HG03280 (cell line): ENCODE results near the gene ARSA.

Experiments used
- ATAC-seq: cut with Tn5 transposase; IDR thresholded peaks from one replicate; pipeline ENCODE4 v1.9.1; 2021; ENCODE audit warnings: mild to moderate bottlenecking, moderate library complexity; ENCODE audit not compliant: unreplicated experiment

The ARSA gene

DNA sequence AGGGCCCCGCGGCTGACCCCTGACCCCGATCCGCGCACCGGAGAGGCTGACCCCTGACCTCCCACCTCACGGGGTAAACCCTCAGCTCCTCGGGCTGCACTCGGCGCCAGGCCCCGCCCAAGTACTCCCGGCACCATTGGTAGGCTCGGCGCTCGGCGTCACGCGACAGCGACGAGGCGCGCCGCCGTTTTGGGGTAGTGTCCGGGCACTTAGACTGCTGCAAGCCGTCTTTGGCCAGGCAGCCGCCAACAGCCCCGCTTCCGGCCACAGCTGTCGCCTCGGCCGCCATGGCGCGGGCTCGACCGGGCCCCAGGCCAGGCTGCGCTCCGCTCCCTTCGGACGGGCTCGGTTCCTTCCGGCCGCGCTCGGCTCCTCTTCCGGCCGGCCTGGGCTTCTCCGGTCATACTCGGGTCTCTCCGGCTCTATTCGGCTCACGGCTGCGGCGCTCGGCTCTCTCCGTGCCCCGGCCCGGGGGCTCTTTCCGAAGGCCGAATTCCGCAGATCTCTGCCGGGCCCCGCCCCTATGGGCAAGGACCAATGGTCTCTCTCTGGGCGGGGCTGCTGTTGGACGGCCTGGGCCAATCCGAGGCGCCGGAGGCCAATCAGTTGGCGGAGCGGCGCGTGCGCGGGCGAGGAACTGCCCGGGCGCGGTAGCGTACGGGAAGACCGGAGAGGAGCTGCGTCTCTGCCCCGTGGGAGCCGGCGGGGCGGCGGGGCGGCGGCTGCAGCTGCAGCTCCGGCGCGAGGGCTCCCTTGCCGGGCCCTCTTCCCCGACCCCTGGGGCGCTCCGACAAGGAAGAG lies 45.3 kb downstream of the ARSA start, which contains the start of gene CHKB:
Gene CHKB, minus strand, starts transcription at position 357 of the 801 bp plus-strand sequence. Its CDS starts 68 bp downstream, at position 289.
- ATAC-seq, result peak; percentile 90

- no peak for ATAC-seq
Measured at GRCh38 chr22:50581950-50582492, 45.9 kb downstream of the ARSA start.

DNA sequence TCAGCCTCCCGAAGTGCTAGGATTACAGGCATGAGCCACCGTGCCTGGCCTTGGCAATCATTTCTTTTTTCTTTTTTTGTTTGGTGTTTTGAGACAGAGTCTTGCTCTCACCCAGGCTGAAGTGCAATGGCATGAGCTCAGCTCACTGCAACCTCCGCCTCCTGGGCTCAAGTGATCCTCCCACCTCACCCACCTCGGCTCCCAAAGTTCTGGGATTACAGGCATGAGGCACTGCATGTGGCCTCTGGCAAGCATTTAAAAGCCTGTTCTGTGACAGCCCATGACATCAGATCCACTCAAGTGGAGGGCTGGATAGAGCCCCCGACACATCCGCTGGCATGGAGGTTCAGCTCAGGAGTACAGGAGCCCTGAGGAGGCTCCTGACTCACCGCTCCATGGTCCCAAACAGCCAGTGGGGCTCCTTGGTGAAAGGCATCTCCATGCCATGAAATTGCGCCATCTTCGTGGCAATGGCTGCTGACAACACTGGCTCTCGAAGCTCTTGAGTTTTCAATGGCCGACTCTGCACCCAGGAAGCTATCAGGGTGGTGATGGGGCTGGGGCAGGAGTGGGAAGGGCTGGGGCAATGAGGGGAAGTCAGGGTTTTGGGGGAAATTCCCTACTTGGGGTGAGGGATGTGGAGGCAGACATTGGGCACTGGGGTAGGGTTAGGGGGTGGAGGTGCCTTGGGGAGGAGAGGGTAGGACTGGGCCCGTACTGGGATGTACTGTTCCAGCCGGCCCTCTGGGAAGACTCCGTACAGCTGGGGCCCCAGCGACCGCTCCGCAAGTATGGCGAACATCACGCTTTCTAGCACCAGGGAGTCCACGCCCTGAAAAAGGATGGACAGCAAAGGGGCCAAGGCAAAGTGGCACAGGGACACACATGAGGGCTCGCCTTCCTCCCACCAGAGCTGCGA lies 46.7 kb downstream of the ARSA start:
- no peak for ATAC-seq

GRCh38 chr22:50579752-50580151 lies 48.2 kb downstream of the ARSA start:
- no peak for ATAC-seq

GRCh38 chr22:50578776-50579310 lies 49.1 kb downstream of the ARSA start:
- ATAC-seq, result no peak

DNA sequence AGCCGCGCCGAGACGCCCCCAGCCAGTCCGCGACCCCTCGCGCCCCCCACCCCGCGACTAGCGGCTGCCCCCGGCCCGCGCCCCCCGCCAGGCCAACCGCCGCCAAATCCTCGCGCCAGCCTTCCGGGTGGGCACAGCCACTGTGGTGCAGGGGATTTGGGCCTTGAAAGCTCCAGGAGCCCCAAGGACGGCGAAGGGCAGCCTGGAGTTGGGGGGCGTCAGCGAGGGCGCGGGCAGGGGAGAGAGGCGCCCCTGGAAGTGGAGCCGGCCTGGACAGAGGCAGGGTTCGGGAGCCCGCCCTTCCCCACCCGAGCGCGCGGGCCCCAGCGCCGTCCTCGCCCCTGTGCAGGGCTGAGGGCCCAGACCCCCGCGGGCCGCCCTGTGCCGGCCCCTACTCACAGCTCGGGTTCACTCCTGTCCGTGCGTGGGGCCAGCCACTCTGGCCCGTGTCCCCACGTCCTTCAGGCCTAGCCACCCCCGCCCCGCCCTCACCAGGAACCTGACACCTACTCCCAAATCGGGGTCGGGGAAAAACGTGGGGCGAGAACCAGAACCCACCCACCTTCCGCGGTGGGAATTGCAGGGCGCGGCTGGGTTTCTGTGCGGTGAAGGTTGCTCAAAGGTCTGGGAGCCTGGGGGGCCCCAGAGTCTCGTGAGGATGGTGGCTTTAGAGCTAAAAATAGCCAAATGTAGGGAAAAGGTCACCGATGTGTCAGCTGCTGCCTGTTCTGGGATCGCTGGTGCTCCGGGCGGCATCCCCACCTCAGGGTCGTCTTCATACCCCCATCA lies 49.8 kb downstream of the ARSA start, which contains the start of gene CPT1B:
Gene CPT1B, minus strand, starts transcription at position 441 of the 789 bp plus-strand sequence. CDS start 512 bp downstream, outside the sequence.
- ATAC-seq, result no peak

GRCh38 chr22:50577697-50577986 lies 50.3 kb downstream of the ARSA start:
- ATAC-seq, result no peak

DNA sequence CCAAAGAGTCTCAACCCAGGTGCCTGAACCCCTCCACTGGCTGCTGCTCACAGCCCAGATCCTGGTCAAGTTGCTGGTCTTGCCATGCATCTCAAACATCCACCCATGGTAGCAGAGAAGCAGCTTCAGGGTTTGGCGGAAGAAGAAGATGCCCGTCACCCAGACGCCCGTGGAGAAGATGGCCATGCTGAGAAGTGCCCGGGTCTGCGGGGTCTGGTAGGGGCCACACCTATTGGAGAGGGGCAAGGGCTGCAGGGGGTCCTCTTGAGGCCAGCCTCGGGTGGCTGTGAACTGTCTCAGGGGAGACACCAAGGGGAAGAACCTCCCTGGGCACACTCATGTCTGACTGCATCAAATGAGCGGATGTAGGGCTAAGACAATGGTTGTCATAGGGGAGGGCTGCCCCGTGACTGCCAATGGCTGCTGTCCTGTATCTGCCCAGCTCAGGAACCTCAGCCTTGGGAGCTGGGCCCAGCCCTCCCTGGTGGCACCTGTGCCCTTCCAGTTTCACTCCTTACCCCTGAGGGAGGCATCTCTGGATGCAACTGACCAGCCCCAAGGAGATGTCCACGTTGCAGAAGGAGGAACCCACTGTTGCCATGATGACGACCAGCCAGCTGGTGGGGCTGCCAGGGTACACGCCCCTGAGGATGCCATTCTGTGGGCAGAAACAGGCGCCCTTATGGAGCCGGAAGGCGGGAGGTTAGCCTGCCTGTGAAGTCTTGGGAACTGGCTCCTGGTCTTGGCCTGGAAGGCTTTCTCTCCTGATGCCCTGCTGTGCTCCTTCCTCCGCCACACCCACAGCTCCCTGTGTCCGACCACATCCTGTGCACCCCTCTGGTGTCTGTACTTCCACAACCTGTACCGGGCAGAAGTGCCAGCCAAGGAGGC lies 50.9 kb downstream of the ARSA start:
- ATAC-seq, result no peak

GRCh38 chr22:50576070-50576469 lies 51.9 kb downstream of the ARSA start:
- no peak for ATAC-seq

DNA sequence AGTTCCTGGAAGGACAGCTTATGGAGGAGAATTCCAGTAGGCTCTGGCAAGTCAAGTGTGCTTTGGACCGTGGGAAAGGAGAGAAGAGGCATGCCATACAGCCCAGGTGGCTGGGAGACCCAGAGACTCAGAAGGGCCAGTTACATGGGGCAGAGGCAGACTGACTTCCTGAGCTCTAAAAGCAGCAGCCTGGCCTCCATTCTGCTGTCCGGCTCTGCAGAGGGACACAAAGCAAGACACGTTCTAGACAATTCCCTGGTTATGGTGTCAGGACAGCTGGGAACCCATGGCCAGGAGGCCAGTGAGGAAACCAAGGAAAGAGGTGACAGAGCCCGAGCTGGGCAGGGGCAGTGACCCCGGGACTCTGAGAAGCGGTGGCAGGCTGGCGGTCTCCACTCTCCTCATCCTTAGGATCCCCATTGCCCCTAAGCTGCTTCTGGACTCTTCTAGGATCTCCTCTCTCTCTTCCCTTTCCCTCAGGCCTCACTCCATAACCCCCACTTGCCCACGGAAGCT lies 52.5 kb downstream of the ARSA start:
- no peak for ATAC-seq
